SU-DHL-6 (cell line): ENCODE data around the gene CGB1.
A peak's percentile ranks its signal among the peaks of the same experiment; 100 is the strongest.

Source experiments
- CTCF ChIP-seq: fragments of 200-600 bp; sonication (generic); IDR thresholded peaks from one replicate; pipeline ENCODE4 v1.5.1; 2017; ENCODE audit warnings: antibody characterized with exemption, mild to moderate bottlenecking, low read length, moderate library complexity; ENCODE audit not compliant: insufficient read depth, poor library complexity, severe bottlenecking
- EZH2phosphoT487 ChIP-seq: fragments of 200-600 bp; sonication (generic), shearing (Covaris generic); conservative IDR thresholded peaks from 2 replicates; pipeline ENCODE4 v1.6.1; 2018; ENCODE audit warnings: mild to moderate bottlenecking, antibody characterized with exemption, low read length, moderate library complexity, mixed read lengths

DNA sequence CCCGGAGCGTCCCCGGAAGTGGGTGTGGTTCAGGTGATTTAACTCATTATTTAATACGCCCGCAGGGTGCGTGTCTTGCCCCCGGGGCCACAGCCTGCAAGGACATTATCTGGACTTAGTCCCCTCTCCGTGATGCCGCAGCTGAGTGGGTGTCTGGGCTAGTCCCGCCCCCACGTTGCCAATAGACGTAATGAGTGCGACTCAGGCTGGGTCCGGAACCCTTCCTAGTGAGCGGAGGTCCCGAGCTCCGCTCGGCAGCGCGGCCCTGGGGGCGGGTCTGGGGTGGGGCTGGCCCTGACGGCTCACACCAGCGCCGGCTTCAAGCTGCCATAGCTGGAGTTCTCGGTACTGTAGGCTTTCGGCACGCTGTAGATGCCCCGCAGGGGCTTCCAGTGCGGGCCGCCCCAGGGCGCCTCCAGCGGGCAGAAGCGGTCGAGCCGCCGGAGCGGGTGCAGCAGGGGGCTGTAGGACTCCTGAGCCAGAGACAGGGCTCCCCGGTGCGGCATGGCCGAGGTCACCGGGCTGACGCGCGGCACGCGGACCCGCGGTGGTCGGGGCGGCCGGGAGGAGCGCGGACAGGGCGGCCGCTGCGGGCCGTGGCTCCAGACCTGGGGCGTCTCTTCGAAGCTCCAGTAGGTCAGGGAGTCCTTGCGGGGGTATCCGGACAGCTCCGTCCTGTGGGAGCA is 18.9 kb downstream of the CGB1 start:
- TF ChIP-seq CTCF = peak; percentile 33
- TF ChIP-seq EZH2phosphoT487 = no peak
